Esophagus muscularis mucosa (tissue), 4 donors: ENCODE data around the gene TERB1. TPM values are rescaled to one million over a fixed set of nuclear protein-coding genes. Genes with fewer than 3 reads are reported as not detected.

Experiments used
- DNase-seq: peaks from one replicate; pipeline ENCODE4 v3.0.0-alpha.2; 2017; ENCODE audit errors: extremely low spot score
- H3K27ac ChIP-seq, 4 donors: fragments of 200-600 bp; sonication (generic); replicated peaks in 1 of 4; 1 replicate in 3 of 4; 2 replicates in 1 of 4; pipeline ENCODE4 v1.5.1; 2016 to 2019; ENCODE audit warnings: mild to moderate bottlenecking in 1 of 4
- H3K27me3 ChIP-seq, 4 donors: fragments of 200-600 bp; sonication (generic); one replicate each; pipeline versions ENCODE4 v1.5.1 to v1.6.0; 2016 to 2019
- H3K36me3 ChIP-seq, 4 donors: fragments of 200-600 bp; sonication (generic); one replicate each; pipeline ENCODE4 v1.5.1; 2016 to 2019
- H3K4me1 ChIP-seq, 4 donors: fragments of 200-600 bp; sonication (generic); one replicate each; pipeline ENCODE4 v1.5.1; 2016 to 2019
- H3K4me3 ChIP-seq, 4 donors: fragments of 200-600 bp; sonication (generic); 1 replicate in 2 of 4; 2 replicates in 2 of 4; pipeline ENCODE4 v1.5.1; 2016 to 2019; ENCODE audit warnings: mild to moderate bottlenecking in 4 of 4, moderate library complexity in 1 of 4
- H3K9me3 ChIP-seq, 4 donors: fragments of 200-600 bp; sonication (generic); 1 replicate in 3 of 4; 2 replicates in 1 of 4; pipeline ENCODE4 v1.5.1; 2016 to 2019
- CTCF ChIP-seq, 3 experiments: fragments of 200-600 bp in 2 of 3; fragments of 450-650 bp in 1 of 3; sonication (generic) in 2 of 3; IDR thresholded peaks; one replicate each; pipeline ENCODE4 v1.5.1; 2017 to 2019; ENCODE audit warnings: antibody characterized with exemption in 3 of 3, mild to moderate bottlenecking in 2 of 3, moderate library complexity in 1 of 3
- EP300 ChIP-seq: sonication (generic); formaldehyde crosslinking; IDR thresholded peaks from one replicate; pipeline ENCODE4 v1.6.1; 2017; ENCODE audit warnings: antibody characterized with exemption
- POLR2A ChIP-seq: fragments of 450-650 bp; IDR thresholded peaks from one replicate; pipeline ENCODE4 v1.6.1; 2017; ENCODE audit warnings: antibody characterized with exemption, moderate library complexity, mild to moderate bottlenecking, low read depth
- POLR2AphosphoS5 ChIP-seq, 2 donors: sonication (generic); formaldehyde crosslinking; IDR thresholded peaks; one replicate each; pipeline ENCODE4 v1.6.1; 2017; ENCODE audit warnings: antibody characterized with exemption in 2 of 2
- WGBS: methylation state at CpG from one replicate; pipeline ENCODE4 v1.1.5; 2018; 5-methylcytosine and 5-hydroxymethylcytosine counted together
- intact Hi-C: fragments of 100-400 bp; cut with DNase I; formaldehyde crosslinking; loops from one replicate; pipeline ENCODE4 v1.15.1; 2023
- total RNA-seq, 4 donors: library from RNA; depleted of rRNA; stranded (reverse); fragments of >200 nt; gene quantifications; one replicate each; pipeline versions ENCODE4 v1.1.0 to v1.2.1, GENCODE V29; 2016

TERB1 gene
- total RNA-seq, 4 donors from 2014 or later: not detected

- no peak for TF ChIP-seq CTCF (IDR thresholded peaks at IDR 0.05)
- no peak for TF ChIP-seq POLR2AphosphoS5 (IDR thresholded peaks at IDR 0.05)
- TF ChIP-seq EP300: no peak
- TF ChIP-seq POLR2A: no peak
Observed at GRCh38 chr16:66752958-66753357, 48.4 kb downstream of the TERB1 start.

GRCh38 chr16:66752379-66752778, 49.0 kb downstream of the TERB1 start:
- no peaks in the 10 kb centered on the region for H3K27me3 ChIP-seq
- 74% methylated on average over 6 of the region's 6 CpGs for WGBS
- no peaks in the 10 kb centered on the region for H3K9me3 ChIP-seq
- peaks cover 10 to 25% (median 16%) of the 10 kb centered on the region in 4 donors for H3K36me3 ChIP-seq
- intact Hi-C loops: loop anchor here (5.0 kb wide), 2 partner anchors 55 to 145 kb away; partner anchors contain the start of gene CMTM4
- TF ChIP-seq POLR2AphosphoS5 (IDR thresholded peaks at IDR 0.05): no peak
- TF ChIP-seq CTCF (IDR thresholded peaks at IDR 0.05): no peak
- TF ChIP-seq EP300: no peak
- TF ChIP-seq POLR2A: no peak
- peak overlapping the region in 1 of 4 donors; percentile 96 for H3K27ac ChIP-seq
- H3K4me1 ChIP-seq: peaks cover 26 to 48% (median 42%) of the 10 kb centered on the region in 4 donors
- no peak for DNase-seq
- peak overlapping the region; percentile 85 to 100 (median 93) for H3K4me3 ChIP-seq

More at GRCh38 chr16:66752958-66753357, 48.4 kb downstream of the TERB1 start:
- Histone ChIP-seq H3K36me3 (peaks cover 6 to 19% (median 11%) of the 10 kb centered on the region in 4 donors), H3K9me3 (no peaks in the 10 kb centered on the region), H3K4me3 (no peak overlapping the region), H3K27ac (no peak overlapping the region), H3K4me1 (peaks cover 24 to 42% (median 36%) of the 10 kb centered on the region in 4 donors), H3K27me3 (no peaks in the 10 kb centered on the region)
- no peak for DNase-seq
- 100% methylated on average over 2 of the region's 2 CpGs for WGBS
- intact Hi-C loops: loop anchor here (5.0 kb wide), 2 partner anchors 56 to 146 kb away; partner anchors contain the start of gene CMTM4

- H3K9me3 ChIP-seq: no peaks in the 10 kb centered on the region
- TF ChIP-seq POLR2A (no peak), CTCF (IDR thresholded peaks at IDR 0.05) (no peak), EP300 (no peak), POLR2AphosphoS5 (IDR thresholded peaks at IDR 0.05) (no peak)
- intact Hi-C loops: loop anchor here (5.0 kb wide), 2 partner anchors 55 to 145 kb away; partner anchors contain the start of gene CMTM4
- no peak for DNase-seq
- peak overlapping the region; percentile 89 to 96 (median 90) for H3K27ac ChIP-seq
- H3K4me3 ChIP-seq: peak overlapping the region; percentile 85 to 100 (median 93)
- peaks cover 11 to 29% (median 20%) of the 10 kb centered on the region in 4 donors for H3K36me3 ChIP-seq
- H3K4me1 ChIP-seq: peaks cover 30 to 52% (median 46%) of the 10 kb centered on the region in 4 donors
- WGBS: 51% methylated on average over 3 of the region's 3 CpGs
- no peaks in the 10 kb centered on the region for H3K27me3 ChIP-seq
Observed at GRCh38 chr16:66751992-66752322, 49.4 kb downstream of the TERB1 start.

GRCh38 chr16:66751303-66751991, 49.9 kb downstream of the TERB1 start, which contains the start of gene DYNC1LI2:
TSS of gene DYNC1LI2 (minus strand) at chr16:66751609. CDS start at chr16:66751591, 18 bp downstream.
- Histone ChIP-seq H3K4me3 (peak within 1 kb of the TSS; percentile 85 to 100 (median 93)), H3K4me1 (peaks cover 30 to 57% (median 51%) of the 10 kb centered on the region in 4 donors), H3K27me3 (no peaks in the 10 kb centered on the region), H3K9me3 (no peaks in the 10 kb centered on the region), H3K36me3 (peaks cover 11 to 34% (median 23%) of the 10 kb centered on the region in 4 donors), H3K27ac (peak within 1 kb of the TSS; percentile 89 to 96 (median 90))
- TF ChIP-seq CTCF (IDR thresholded peaks at IDR 0.05): peak; percentile 91 to 98 (median 93)
- TF ChIP-seq EP300: no peak
- no peak for DNase-seq
- WGBS: under 1% methylated on average over 23 of the region's 90 CpGs
- intact Hi-C loops: loop anchor here (5.0 kb wide), 2 partner anchors 54 to 144 kb away; partner anchors contain the start of gene CMTM4
